ENCODE measurements around the gene GLIPR1L1. TPM values are rescaled to one million over a fixed set of nuclear protein-coding genes. Genes with fewer than 3 reads are reported as not detected.

The GLIPR1L1 gene
- total and polyA plus RNA-seq, 8 donors: not detected

- DNase-seq: peak in 1 of 2 donors; percentile 7
- Histone ChIP-seq H3K27ac (no peak overlapping the region), H3K36me3 (no peaks in the 10 kb centered on the region), H3K9me3 (no peaks in the 10 kb centered on the region), H3K27me3 (no peaks in the 10 kb centered on the region), H3K4me3 (no peak overlapping the region), H3K4me1 (no peaks in the 10 kb centered on the region)
- 82 to 92% (median 84%) methylated on average over 3 of the region's 3 CpGs for WGBS, 5 donors
- intact Hi-C loops (cut with DNase I; ENCODE audit: low total_unique reads): no loop called here
- no peak for TF ChIP-seq CTCF (IDR thresholded peaks at IDR 0.05)
Measured at GRCh38 chr12:75317784-75318183, 16.7 kb upstream of the GLIPR1L1 start.

- Histone ChIP-seq H3K27ac (no peak overlapping the region), H3K4me1 (no peaks in the 10 kb centered on the region), H3K9me3 (no peaks in the 10 kb centered on the region), H3K27me3 (no peaks in the 10 kb centered on the region), H3K4me3 (no peak overlapping the region), H3K36me3 (no peaks in the 10 kb centered on the region)
- TF ChIP-seq CTCF (IDR thresholded peaks at IDR 0.05): no peak
- TF ChIP-seq POLR2AphosphoS5 (IDR thresholded peaks at IDR 0.05): no peak
- no peak for TF ChIP-seq POLR2A (IDR thresholded peaks at IDR 0.05)
- no peak for TF ChIP-seq EP300 (IDR thresholded peaks at IDR 0.05)
- no peak for DNase-seq
- WGBS, 5 donors: 0% methylated on average over 1 of the region's 1 CpG
- intact Hi-C loops (cut with DNase I; ENCODE audit: low total_unique reads): no loop called here
Measured at GRCh38 chr12:75322464-75322863, 12.0 kb upstream of the GLIPR1L1 start.

- no peak for DNase-seq
- no peak for TF ChIP-seq EP300 (IDR thresholded peaks at IDR 0.05)
- no peak for TF ChIP-seq POLR2AphosphoS5 (IDR thresholded peaks at IDR 0.05)
- TF ChIP-seq POLR2A (IDR thresholded peaks at IDR 0.05): no peak
- TF ChIP-seq CTCF (IDR thresholded peaks at IDR 0.05): no peak
- H3K36me3 ChIP-seq: no peaks in the 10 kb centered on the region
- 72 to 96% (median 81%) methylated on average over 3 of the region's 3 CpGs for WGBS, 5 donors
- H3K9me3 ChIP-seq: no peaks in the 10 kb centered on the region
- intact Hi-C loops (cut with DNase I; ENCODE audit: low total_unique reads): no loop called here
- H3K4me3 ChIP-seq: no peak overlapping the region
- H3K27ac ChIP-seq: no peak overlapping the region
- no peaks in the 10 kb centered on the region for H3K4me1 ChIP-seq
- no peaks in the 10 kb centered on the region for H3K27me3 ChIP-seq
Measured at GRCh38 chr12:75323663-75324062, 10.8 kb upstream of the GLIPR1L1 start.

GRCh38 chr12:75327642-75328041 is 6.8 kb upstream of the GLIPR1L1 start:
- no peak for DNase-seq
- 84 to 92% (median 88%) methylated on average over 1 of the region's 1 CpG for WGBS, 5 donors
- peaks cover 0 to 15% (median 9%) of the 10 kb centered on the region in 4 donors for H3K4me1 ChIP-seq

More at GRCh38 chr12:75327642-75328041, 6.8 kb upstream of the GLIPR1L1 start:
- Histone ChIP-seq H3K4me3 (no peak overlapping the region), H3K27ac (no peak overlapping the region), H3K36me3 (no peaks in the 10 kb centered on the region), H3K27me3 (no peaks in the 10 kb centered on the region), H3K9me3 (no peaks in the 10 kb centered on the region)
- intact Hi-C loops (cut with DNase I; ENCODE audit: low total_unique reads): no loop called here
- TF ChIP-seq POLR2A (IDR thresholded peaks at IDR 0.05) (no peak), CTCF (IDR thresholded peaks at IDR 0.05) (no peak), EP300 (IDR thresholded peaks at IDR 0.05) (no peak), POLR2AphosphoS5 (IDR thresholded peaks at IDR 0.05) (no peak)

All from stomach (tissue), 9 donors.